SK-N-MC (cell line): Measurements from ENCODE around the gene TMEM132D.
"Not testable (repeated sequence)": the region's sequence is repeated elsewhere in the genome, so short reads cannot be mapped to it uniquely, and the experiment has no call there.

Experiments
- EZH2 ChIP-seq: fragments of 200-600 bp; sonication (generic); IDR thresholded peaks from one replicate; pipeline ENCODE4 v1.6.1; 2017; ENCODE audit warnings: antibody characterized with exemption
- FOXP2 ChIP-seq: optimal IDR thresholded peaks from 2 replicates; pipeline ENCODE3; 2011; ENCODE audit warnings: mild to moderate bottlenecking, moderate library complexity; ENCODE audit not compliant: insufficient read depth; ENCODE audit errors: extremely low read length, control extremely low read depth
- POLR2AphosphoS5 ChIP-seq: IDR thresholded peaks from 2 replicates; pipeline ENCODE4 v1.6.1; 2012; ENCODE audit warnings: mild to moderate bottlenecking, low read depth, low read length, borderline replicate concordance

GRCh38 chr12:129538724-129539335 is 365.0 kb downstream of the TMEM132D start:
- not testable (repeated sequence) for TF ChIP-seq EZH2, POLR2AphosphoS5, FOXP2
